A375 (cell line): ENCODE measurements around the gene TTC31. TPM values are rescaled to one million over a fixed set of nuclear protein-coding genes. Genes with fewer than 3 reads are reported as not detected.

Experiments used
- total RNA-seq: library from RNA; depleted of rRNA; stranded (reverse); fragments of >200 nt; shearing (Covaris generic); gene quantifications from 2 replicates; pipeline ENCODE4 v1.2.3, GENCODE V29; 2014; rRNA removed

Gene TTC31
- total RNA-seq, 1 experiment from 2014 or later: 57.6 TPM

Other genes starting within 250 kb of the TTC31 start
- 0.16 TPM in 1 of 2 replicates, not detected in the other for gene SLC4A5, start 139.7 kb upstream of the TTC31 start, total RNA-seq
- 78.8 and 83.3 TPM in 2 replicates for gene DCTN1, start 102.8 kb upstream of the TTC31 start, total RNA-seq
- gene C2orf81, start 61.5 kb upstream of the TTC31 start, total RNA-seq: 5.5 and 8.5 TPM in 2 replicates
- gene WDR54, start 61.4 kb upstream of the TTC31 start, total RNA-seq: 119 and 142 TPM in 2 replicates
- 27.1 and 30.5 TPM in 2 replicates for gene RTKN, start 41.1 kb upstream of the TTC31 start, total RNA-seq
- gene INO80B, start 28.0 kb upstream of the TTC31 start, total RNA-seq: 30.3 and 40.9 TPM in 2 replicates
- gene WBP1, start 24.6 kb upstream of the TTC31 start, total RNA-seq: 72.6 and 93.6 TPM in 2 replicates
- 64.9 and 65.6 TPM in 2 replicates for gene MOGS, start 17.7 kb upstream of the TTC31 start, total RNA-seq
- 95.8 and 110 TPM in 2 replicates for gene MRPL53, start 10.4 kb upstream of the TTC31 start, total RNA-seq
- 16.1 and 18.6 TPM in 2 replicates for gene CCDC142, start 83 bp upstream of the TTC31 start, total RNA-seq
- gene LBX2, start 16.5 kb downstream of the TTC31 start, total RNA-seq: 16.3 and 18.1 TPM in 2 replicates
- gene PCGF1, start 24.6 kb downstream of the TTC31 start, total RNA-seq: 28.8 and 29.3 TPM in 2 replicates
- 1.8 and 2.8 TPM in 2 replicates for gene TLX2, start 31.4 kb downstream of the TTC31 start, total RNA-seq
- gene DQX1, start 43.1 kb downstream of the TTC31 start, total RNA-seq: not detected in 2 replicates
- 161 and 168 TPM in 2 replicates for gene AUP1, start 46.6 kb downstream of the TTC31 start, total RNA-seq
- 50.9 and 52.6 TPM in 2 replicates for gene HTRA2, start 46.9 kb downstream of the TTC31 start, total RNA-seq
- 158 and 171 TPM in 2 replicates for gene LOXL3, start 70.9 kb downstream of the TTC31 start, total RNA-seq
- gene DOK1, start 71.6 kb downstream of the TTC31 start, total RNA-seq: 11.1 and 11.5 TPM in 2 replicates
- gene M1AP, start 165.2 kb downstream of the TTC31 start, total RNA-seq: 0.24 TPM in 1 of 2 replicates, not detected in the other
- gene SEMA4F, start 171.2 kb downstream of the TTC31 start, total RNA-seq: 4.7 and 11.9 TPM in 2 replicates